SHP77 treated with DMSO at 0.1 percent for 48 hours (cell line): ENCODE results near the gene FCHSD1.
"Not testable (repeated sequence)": the region's sequence is repeated elsewhere in the genome, so short reads cannot be mapped to it uniquely, and the experiment has no call there.

ENCODE experiments used
- DNase-seq: peaks from one replicate; lab custom pipeline; 2025; lab: John Stamatoyannopoulos, UW

The FCHSD1 gene

GRCh38 chr5:141617682-141618029, 33.6 kb downstream of the FCHSD1 start:
- DNase-seq, result no peak

- DNase-seq, result no peak
These were observed 34.1 kb downstream of the FCHSD1 start for GRCh38 chr5:141617128-141617527.

GRCh38 chr5:141615991-141616720, 35.1 kb downstream of the FCHSD1 start:
- DNase-seq, result no peak

- DNase-seq, result no peak
These were observed 37.9 kb downstream of the FCHSD1 start for GRCh38 chr5:141613344-141613743.

- DNase-seq, result no peak
These were observed 39.9 kb downstream of the FCHSD1 start for GRCh38 chr5:141611289-141611688.

GRCh38 chr5:141609921-141610320, 41.3 kb downstream of the FCHSD1 start:
- not testable (repeated sequence) for DNase-seq

- no peak for DNase-seq
These were observed 42.2 kb downstream of the FCHSD1 start for GRCh38 chr5:141609044-141609443.

- DNase-seq, result no peak
These were observed 42.7 kb downstream of the FCHSD1 start for GRCh38 chr5:141608557-141608956.

GRCh38 chr5:141608046-141608445, 43.2 kb downstream of the FCHSD1 start:
- no peak for DNase-seq

GRCh38 chr5:141605523-141606277, 45.5 kb downstream of the FCHSD1 start:
- no peak for DNase-seq

- no peak for DNase-seq
These were observed 47.1 kb downstream of the FCHSD1 start for GRCh38 chr5:141603923-141604717.

GRCh38 chr5:141602606-141603005, 48.6 kb downstream of the FCHSD1 start:
- no peak for DNase-seq

GRCh38 chr5:141598391-141599345, 52.5 kb downstream of the FCHSD1 start:
- DNase-seq, result no peak

GRCh38 chr5:141597814-141598213, 53.4 kb downstream of the FCHSD1 start:
- DNase-seq, result no peak

GRCh38 chr5:141597394-141597793, 53.8 kb downstream of the FCHSD1 start:
- no peak for DNase-seq

- no peak for DNase-seq
These were observed 54.4 kb downstream of the FCHSD1 start for GRCh38 chr5:141596867-141597266.

GRCh38 chr5:141590127-141590526, 61.1 kb downstream of the FCHSD1 start:
- no peak for DNase-seq
